HEK293 (cell line): ENCODE data around the gene TARDBP.
A peak's percentile ranks its signal among the peaks of the same experiment; 100 is the strongest.

Source experiments
- KLF1 ChIP-seq: fragments of 450-650 bp; formaldehyde crosslinking; IDR thresholded peaks from 2 replicates; pipeline ENCODE4 v1.5.1; 2016; ENCODE audit warnings: missing biosample characterization, missing genetic modification characterization
- KLF8 ChIP-seq: fragments of 450-650 bp; formaldehyde crosslinking; IDR thresholded peaks from 2 replicates; pipeline ENCODE4 v1.5.1; 2016; ENCODE audit warnings: missing biosample characterization, missing genetic modification characterization
- OSR2 ChIP-seq: fragments of 450-650 bp; formaldehyde crosslinking; IDR thresholded peaks from 2 replicates; pipeline ENCODE4 v1.5.1; 2016; ENCODE audit warnings: missing biosample characterization, missing genetic modification characterization
- PRDM1 ChIP-seq: fragments of 450-650 bp; formaldehyde crosslinking; IDR thresholded peaks from 2 replicates; pipeline ENCODE4; 2016; ENCODE audit warnings: missing biosample characterization, missing genetic modification characterization
- PRDM4 ChIP-seq: fragments of 450-650 bp; formaldehyde crosslinking; IDR thresholded peaks from 2 replicates; pipeline ENCODE4 v1.5.1; 2017; ENCODE audit warnings: missing biosample characterization, missing genetic modification characterization
- SP2 ChIP-seq: fragments of 450-650 bp; formaldehyde crosslinking; IDR thresholded peaks from 2 replicates; pipeline ENCODE4 v1.5.1; 2016; ENCODE audit warnings: missing biosample characterization, missing genetic modification characterization
- SP3 ChIP-seq: fragments of 450-650 bp; formaldehyde crosslinking; IDR thresholded peaks from 2 replicates; pipeline ENCODE4 v1.5.1; 2016; ENCODE audit warnings: missing biosample characterization, missing genetic modification characterization
- TRIM28 ChIP-seq: IDR thresholded peaks from 2 replicates; pipeline ENCODE4 v1.6.1; 2011; ENCODE audit warnings: low read length, control low read depth, borderline replicate concordance
- ZNF10 ChIP-seq: fragments of 450-650 bp; formaldehyde crosslinking; IDR thresholded peaks from 2 replicates; pipeline ENCODE4 v1.5.1; 2017; ENCODE audit warnings: missing biosample characterization, missing genetic modification characterization
- ZNF133 ChIP-seq: fragments of 450-650 bp; formaldehyde crosslinking; IDR thresholded peaks from 2 replicates; pipeline ENCODE4 v1.5.1; 2016; ENCODE audit warnings: missing biosample characterization, missing genetic modification characterization
- ZNF174 ChIP-seq: fragments of 450-650 bp; formaldehyde crosslinking; IDR thresholded peaks from 2 replicates; pipeline ENCODE4 v1.5.0; 2017; ENCODE audit warnings: missing biosample characterization, mild to moderate bottlenecking, missing genetic modification characterization
- ZNF274 ChIP-seq, 2 experiments: fragments of 200-500 bp in 1 of 2; fragments of 450-650 bp in 1 of 2; sonication (Bioruptor generic) in 1 of 2; formaldehyde crosslinking in 1 of 2; IDR thresholded peaks; 2 replicates each; pipeline versions ENCODE4 v1.5.1 to v1.6.1; 2014 to 2016; ENCODE audit warnings: borderline replicate concordance in 1 of 2, inconsistent platforms in 1 of 2, low read length in 1 of 2, missing biosample characterization in 1 of 2, missing genetic modification characterization in 1 of 2
- ZNF311 ChIP-seq: fragments of 450-650 bp; formaldehyde crosslinking; IDR thresholded peaks from 2 replicates; pipeline ENCODE4 v1.5.1; 2017; ENCODE audit warnings: missing biosample characterization, missing genetic modification characterization, borderline replicate concordance
- ZNF394 ChIP-seq: fragments of 450-650 bp; formaldehyde crosslinking; IDR thresholded peaks from 2 replicates; pipeline ENCODE4 v1.5.1; 2016; ENCODE audit warnings: missing biosample characterization, missing genetic modification characterization, mild to moderate bottlenecking, moderate library complexity, borderline replicate concordance
- ZNF426 ChIP-seq: fragments of 450-650 bp; formaldehyde crosslinking; IDR thresholded peaks from 2 replicates; pipeline ENCODE4 v1.5.1; 2017; ENCODE audit warnings: missing biosample characterization, missing genetic modification characterization, mild to moderate bottlenecking, inconsistent platforms, moderate library complexity
- ZNF449 ChIP-seq: fragments of 450-650 bp; formaldehyde crosslinking; IDR thresholded peaks from 2 replicates; pipeline ENCODE4 v1.5.1; 2017; ENCODE audit warnings: missing biosample characterization, mild to moderate bottlenecking, missing genetic modification characterization, moderate library complexity
- ZNF521 ChIP-seq: fragments of 450-650 bp; formaldehyde crosslinking; IDR thresholded peaks from 2 replicates; pipeline ENCODE4 v1.5.1; 2017; ENCODE audit warnings: missing biosample characterization, mild to moderate bottlenecking, missing genetic modification characterization
- ZNF555 ChIP-seq: fragments of 450-650 bp; formaldehyde crosslinking; conservative IDR thresholded peaks from 2 replicates; pipeline ENCODE4 v1.5.1; 2017; ENCODE audit warnings: missing biosample characterization, mild to moderate bottlenecking, missing genetic modification characterization, inconsistent platforms
- ZNF561 ChIP-seq: fragments of 450-650 bp; IDR thresholded peaks from 2 replicates; pipeline ENCODE4 v1.5.1; 2018; ENCODE audit warnings: missing biosample characterization, missing genetic modification characterization, borderline replicate concordance
- ZNF621 ChIP-seq: fragments of 450-650 bp; formaldehyde crosslinking; IDR thresholded peaks from 2 replicates; pipeline ENCODE4 v1.5.1; 2017; ENCODE audit warnings: missing biosample characterization, missing genetic modification characterization
- ZNF658 ChIP-seq: fragments of 450-650 bp; formaldehyde crosslinking; IDR thresholded peaks from 2 replicates; pipeline ENCODE4; 2016; ENCODE audit warnings: missing biosample characterization, missing genetic modification characterization
- ZNF670 ChIP-seq: fragments of 450-650 bp; formaldehyde crosslinking; IDR thresholded peaks from 2 replicates; pipeline ENCODE4 v1.5.1; 2016; ENCODE audit warnings: missing biosample characterization, missing genetic modification characterization, low read depth
- ZNF701 ChIP-seq: fragments of 450-650 bp; formaldehyde crosslinking; IDR thresholded peaks from 2 replicates; pipeline ENCODE4 v1.5.1; 2016; ENCODE audit warnings: missing biosample characterization, missing genetic modification characterization
- ZSCAN16 ChIP-seq: fragments of 450-650 bp; formaldehyde crosslinking; IDR thresholded peaks from 2 replicates; pipeline ENCODE4 v1.5.1; 2016; ENCODE audit warnings: missing biosample characterization, missing genetic modification characterization
- ZSCAN30 ChIP-seq: fragments of 450-650 bp; IDR thresholded peaks from 2 replicates; pipeline ENCODE4 v1.5.1; 2018; ENCODE audit warnings: missing biosample characterization, mild to moderate bottlenecking, missing genetic modification characterization, moderate library complexity
- ZSCAN4 ChIP-seq: fragments of 450-650 bp; formaldehyde crosslinking; IDR thresholded peaks from 2 replicates; pipeline ENCODE4 v1.5.1; 2017; ENCODE audit warnings: missing biosample characterization, missing genetic modification characterization
- TF ChIP-seq, protein P1 (sequence below): fragments of 450-650 bp; formaldehyde crosslinking; IDR thresholded peaks from 2 replicates; pipeline ENCODE4 v1.5.1; 2016; ENCODE audit warnings: missing biosample characterization, missing genetic modification characterization
- TF ChIP-seq, protein P2 (sequence below): fragments of 450-650 bp; formaldehyde crosslinking; IDR thresholded peaks from 2 replicates; pipeline ENCODE4 v1.5.1; 2017; ENCODE audit warnings: missing biosample characterization, missing genetic modification characterization
- TF ChIP-seq, protein P3 (sequence below): fragments of 450-650 bp; formaldehyde crosslinking; IDR thresholded peaks from 2 replicates; pipeline ENCODE4 v1.5.1; 2016; ENCODE audit warnings: missing biosample characterization, missing genetic modification characterization

TARDBP gene

GRCh38 chr1:11059968-11060830, 47.7 kb downstream of the TARDBP start, which contains the start of gene SRM (continued):
- TF ChIP-seq ZNF394 (tag by site-specific recombination) (no peak), ZNF426 (no peak), ZNF311 (no peak), ZNF133 (tag by site-specific recombination) (no peak), ZNF174 (no peak), ZNF701 (tag by site-specific recombination) (no peak), ZNF10 (tag by site-specific recombination) (no peak), SP3 (tag by site-specific recombination) (peak; percentile 48), KLF1 (tag by site-specific recombination) (0 out of 2 replicates have a peak, but pooled peaks have one; percentile 15), ZNF621 (tag by site-specific recombination) (no peak), ZNF274 (IDR thresholded peaks at IDR 0.05; ENCODE audit: low read length) (no peak), ZNF274 (tag by site-specific recombination; IDR thresholded peaks at IDR 0.05; ENCODE audit: borderline replicate concordance) (no peak), PRDM4 (tag by site-specific recombination) (no peak), KLF8 (peak; percentile 78; the same call in 1 of the 2 replicates), ZSCAN4 (tag by site-specific recombination) (no peak), SP2 (peak; percentile 68), ZNF449 (tag by site-specific recombination) (no peak), ZNF521 (tag by site-specific recombination) (no peak), ZSCAN30 (0 out of 2 replicates have a peak, but pooled peaks have one; percentile 41), ZNF555 (tag by site-specific recombination) (no peak), ZSCAN16 (tag by site-specific recombination) (0 out of 2 replicates have a peak, but pooled peaks have one; percentile 17), ZNF561 (tag by site-specific recombination) (peak; percentile 68; the same call in 1 of the 2 replicates), ZNF670 (tag by site-specific recombination) (no peak), TRIM28 (no peak), OSR2 (tag by site-specific recombination) (no peak), ZNF658 (tag by site-specific recombination) (no peak), PRDM1 (tag by site-specific recombination) (no peak)
- TF ChIP-seq, protein P1, sequence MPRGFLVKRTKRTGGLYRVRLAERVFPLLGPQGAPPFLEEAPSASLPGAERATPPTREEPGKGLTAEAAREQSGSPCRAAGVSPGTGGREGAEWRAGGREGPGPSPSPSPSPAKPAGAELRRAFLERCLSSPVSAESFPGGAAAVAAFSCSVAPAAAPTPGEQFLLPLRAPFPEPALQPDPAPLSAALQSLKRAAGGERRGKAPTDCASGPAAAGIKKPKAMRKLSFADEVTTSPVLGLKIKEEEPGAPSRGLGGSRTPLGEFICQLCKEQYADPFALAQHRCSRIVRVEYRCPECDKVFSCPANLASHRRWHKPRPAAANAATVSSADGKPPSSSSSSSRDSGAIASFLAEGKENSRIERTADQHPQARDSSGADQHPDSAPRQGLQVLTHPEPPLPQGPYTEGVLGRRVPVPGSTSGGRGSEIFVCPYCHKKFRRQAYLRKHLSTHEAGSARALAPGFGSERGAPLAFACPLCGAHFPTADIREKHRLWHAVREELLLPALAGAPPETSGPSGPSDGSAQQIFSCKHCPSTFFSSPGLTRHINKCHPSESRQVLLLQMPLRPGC (tag by site-specific recombination), result peak; percentile 17; the same call in 1 of the 2 replicates
- TF ChIP-seq, protein P2, sequence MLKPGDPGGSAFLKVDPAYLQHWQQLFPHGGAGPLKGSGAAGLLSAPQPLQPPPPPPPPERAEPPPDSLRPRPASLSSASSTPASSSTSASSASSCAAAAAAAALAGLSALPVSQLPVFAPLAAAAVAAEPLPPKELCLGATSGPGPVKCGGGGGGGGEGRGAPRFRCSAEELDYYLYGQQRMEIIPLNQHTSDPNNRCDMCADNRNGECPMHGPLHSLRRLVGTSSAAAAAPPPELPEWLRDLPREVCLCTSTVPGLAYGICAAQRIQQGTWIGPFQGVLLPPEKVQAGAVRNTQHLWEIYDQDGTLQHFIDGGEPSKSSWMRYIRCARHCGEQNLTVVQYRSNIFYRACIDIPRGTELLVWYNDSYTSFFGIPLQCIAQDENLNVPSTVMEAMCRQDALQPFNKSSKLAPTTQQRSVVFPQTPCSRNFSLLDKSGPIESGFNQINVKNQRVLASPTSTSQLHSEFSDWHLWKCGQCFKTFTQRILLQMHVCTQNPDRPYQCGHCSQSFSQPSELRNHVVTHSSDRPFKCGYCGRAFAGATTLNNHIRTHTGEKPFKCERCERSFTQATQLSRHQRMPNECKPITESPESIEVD (tag by site-specific recombination), result no peak
- TF ChIP-seq, protein P3, sequence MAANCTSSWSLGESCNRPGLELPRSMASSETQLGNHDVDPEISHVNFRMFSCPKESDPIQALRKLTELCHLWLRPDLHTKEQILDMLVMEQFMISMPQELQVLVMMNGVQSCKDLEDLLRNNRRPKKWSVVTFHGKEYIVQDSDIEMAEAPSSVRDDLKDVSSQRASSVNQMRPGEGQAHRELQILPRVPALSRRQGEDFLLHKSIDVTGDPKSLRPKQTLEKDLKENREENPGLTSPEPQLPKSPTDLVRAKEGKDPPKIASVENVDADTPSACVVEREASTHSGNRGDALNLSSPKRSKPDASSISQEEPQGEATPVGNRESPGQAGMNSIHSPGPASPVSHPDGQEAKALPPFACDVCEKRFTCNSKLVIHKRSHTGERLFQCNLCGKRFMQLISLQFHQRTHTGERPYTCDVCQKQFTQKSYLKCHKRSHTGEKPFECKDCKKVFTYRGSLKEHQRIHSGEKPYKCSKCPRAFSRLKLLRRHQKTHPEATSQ (tag by site-specific recombination), result 0 out of 2 replicates have a peak, but pooled peaks have one; percentile 46
